Endothelial cell of umbilical vein (primary cell): ENCODE measurements around the gene FUT7.

ENCODE experiments used
- MYC ChIP-seq: IDR thresholded peaks from one replicate; pipeline ENCODE4 v1.6.1; 2011; ENCODE audit warnings: mild to moderate bottlenecking, low read depth, low read length
- TF ChIP-seq, protein P1 (sequence below), 2 donors: IDR thresholded peaks; 1 replicate in 1 of 2; 2 replicates in 1 of 2; pipeline ENCODE4 v1.5.1; 2011; ENCODE audit warnings: low read length in 2 of 2, mild to moderate bottlenecking in 2 of 2, moderate library complexity in 2 of 2, control low read depth in 1 of 2, inconsistent platforms in 1 of 2, low read depth in 1 of 2; ENCODE audit not compliant: insufficient read depth in 1 of 2; ENCODE audit errors: extremely low read depth in 1 of 2

DNA sequence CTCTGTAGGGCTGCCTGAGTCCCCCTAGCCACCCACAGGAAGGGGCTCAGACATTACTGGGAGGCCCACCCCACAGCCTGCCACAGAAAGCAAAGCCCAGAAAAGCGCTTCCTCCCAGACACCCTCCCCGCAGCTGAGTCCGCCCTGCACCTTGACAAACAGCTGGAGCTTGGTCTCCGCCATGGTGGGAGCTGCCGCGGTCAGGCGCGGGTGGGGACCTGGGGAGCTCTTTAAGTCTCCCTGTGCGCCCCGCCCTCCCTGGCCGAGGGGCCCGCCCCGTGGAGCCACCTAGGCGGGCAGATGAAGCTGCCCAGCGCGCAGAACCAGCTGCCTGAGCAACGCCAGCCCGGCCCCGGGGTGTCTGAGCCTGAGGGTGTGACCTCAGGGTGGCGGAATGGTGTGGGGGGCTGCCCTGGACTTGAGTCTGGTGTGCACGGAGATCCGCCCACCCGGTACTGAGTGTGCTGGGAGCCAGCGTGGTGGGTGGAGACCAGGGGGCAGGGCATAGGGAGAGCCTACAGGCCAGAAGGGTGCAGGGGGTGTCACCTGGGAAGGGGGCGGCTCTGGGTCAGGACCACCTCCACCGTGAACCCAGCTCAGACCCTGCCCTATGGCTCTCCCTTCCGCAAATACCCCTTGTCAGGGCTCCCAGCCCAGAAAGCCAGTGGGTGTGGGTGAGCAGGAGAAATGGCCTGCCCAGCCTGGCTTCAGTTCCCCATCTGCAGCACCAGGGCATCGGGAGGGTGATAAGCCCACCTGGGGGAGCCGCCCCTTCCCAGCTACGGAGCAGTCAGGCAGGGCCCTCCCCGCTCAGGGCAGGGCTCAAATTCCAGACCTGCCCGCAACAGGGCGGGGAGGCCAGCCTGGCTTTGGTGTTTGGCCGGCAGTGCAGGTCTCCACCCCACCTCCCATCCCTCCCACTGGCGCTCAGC, 35.3 kb downstream of the FUT7 start, which contains the start of gene CLIC3:
- TF ChIP-seq, protein P1, sequence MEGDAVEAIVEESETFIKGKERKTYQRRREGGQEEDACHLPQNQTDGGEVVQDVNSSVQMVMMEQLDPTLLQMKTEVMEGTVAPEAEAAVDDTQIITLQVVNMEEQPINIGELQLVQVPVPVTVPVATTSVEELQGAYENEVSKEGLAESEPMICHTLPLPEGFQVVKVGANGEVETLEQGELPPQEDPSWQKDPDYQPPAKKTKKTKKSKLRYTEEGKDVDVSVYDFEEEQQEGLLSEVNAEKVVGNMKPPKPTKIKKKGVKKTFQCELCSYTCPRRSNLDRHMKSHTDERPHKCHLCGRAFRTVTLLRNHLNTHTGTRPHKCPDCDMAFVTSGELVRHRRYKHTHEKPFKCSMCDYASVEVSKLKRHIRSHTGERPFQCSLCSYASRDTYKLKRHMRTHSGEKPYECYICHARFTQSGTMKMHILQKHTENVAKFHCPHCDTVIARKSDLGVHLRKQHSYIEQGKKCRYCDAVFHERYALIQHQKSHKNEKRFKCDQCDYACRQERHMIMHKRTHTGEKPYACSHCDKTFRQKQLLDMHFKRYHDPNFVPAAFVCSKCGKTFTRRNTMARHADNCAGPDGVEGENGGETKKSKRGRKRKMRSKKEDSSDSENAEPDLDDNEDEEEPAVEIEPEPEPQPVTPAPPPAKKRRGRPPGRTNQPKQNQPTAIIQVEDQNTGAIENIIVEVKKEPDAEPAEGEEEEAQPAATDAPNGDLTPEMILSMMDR (IDR thresholded peaks at IDR 0.05; ENCODE audit: extremely low read depth in 1 of 2, insufficient read depth in 1 of 2, low read depth in 1 of 2, low read length in 2 of 2), result no peak
- TF ChIP-seq MYC, result no peak
